ENCODE data around the gene MIB1.
"Not testable (repeated sequence)": the region's sequence is repeated elsewhere in the genome, so short reads cannot be mapped to it uniquely, and the experiment has no call there.

The MIB1 gene

GRCh38 chr18:21704603-21705364 is 35.8 kb upstream of the MIB1 start, which contains the start of gene ABHD3:
TSS of gene ABHD3 (minus strand) at chr18:21704774. CDS start at chr18:21704665, 109 bp downstream.
- H3K9me3 ChIP-seq (ENCODE audit: low read length), result no peaks in the 10 kb centered on the region
- peaks cover 47% of the 10 kb centered on the region for H3K36me3 ChIP-seq (ENCODE audit: insufficient read depth, low read length)
- H4K20me1 ChIP-seq (ENCODE audit: insufficient read depth, low read length), result no peaks in the 10 kb centered on the region
- H3K4me2 ChIP-seq (ENCODE audit: low read length), result peak within 1 kb of the TSS; percentile 94
- H3K4me1 ChIP-seq (ENCODE audit: insufficient read depth, low read length, severe bottlenecking), result peaks cover 37% of the 10 kb centered on the region
- no peaks in the 10 kb centered on the region for H3K9me2 ChIP-seq (ENCODE audit: low read depth, low read length)
- TF ChIP-seq, protein P1, sequence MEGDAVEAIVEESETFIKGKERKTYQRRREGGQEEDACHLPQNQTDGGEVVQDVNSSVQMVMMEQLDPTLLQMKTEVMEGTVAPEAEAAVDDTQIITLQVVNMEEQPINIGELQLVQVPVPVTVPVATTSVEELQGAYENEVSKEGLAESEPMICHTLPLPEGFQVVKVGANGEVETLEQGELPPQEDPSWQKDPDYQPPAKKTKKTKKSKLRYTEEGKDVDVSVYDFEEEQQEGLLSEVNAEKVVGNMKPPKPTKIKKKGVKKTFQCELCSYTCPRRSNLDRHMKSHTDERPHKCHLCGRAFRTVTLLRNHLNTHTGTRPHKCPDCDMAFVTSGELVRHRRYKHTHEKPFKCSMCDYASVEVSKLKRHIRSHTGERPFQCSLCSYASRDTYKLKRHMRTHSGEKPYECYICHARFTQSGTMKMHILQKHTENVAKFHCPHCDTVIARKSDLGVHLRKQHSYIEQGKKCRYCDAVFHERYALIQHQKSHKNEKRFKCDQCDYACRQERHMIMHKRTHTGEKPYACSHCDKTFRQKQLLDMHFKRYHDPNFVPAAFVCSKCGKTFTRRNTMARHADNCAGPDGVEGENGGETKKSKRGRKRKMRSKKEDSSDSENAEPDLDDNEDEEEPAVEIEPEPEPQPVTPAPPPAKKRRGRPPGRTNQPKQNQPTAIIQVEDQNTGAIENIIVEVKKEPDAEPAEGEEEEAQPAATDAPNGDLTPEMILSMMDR (IDR thresholded peaks at IDR 0.05; ENCODE audit: low read length), result peak; percentile 19; the same call in 1 of the 2 replicates
- TF ChIP-seq EZH2 (IDR thresholded peaks at IDR 0.05; ENCODE audit: borderline replicate concordance, low read length), result no peak
- peak within 1 kb of the TSS; percentile 86 for H3K4me3 ChIP-seq (ENCODE audit: low read depth, low read length, poor library complexity, severe bottlenecking)
- H3F3A ChIP-seq (ENCODE audit: insufficient read depth, low read length), result no peaks in the 10 kb centered on the region
- H3K27me3 ChIP-seq (ENCODE audit: insufficient read depth, low read length), result no peaks in the 10 kb centered on the region
- H3K9ac ChIP-seq (ENCODE audit: low read length), result peak within 1 kb of the TSS; percentile 83
- peaks cover 20% of the 10 kb centered on the region for H3K79me2 ChIP-seq (ENCODE audit: insufficient read depth, low read length)
- peak within 1 kb of the TSS; percentile 51; the same call in 1 of the 2 replicates for H2AFZ ChIP-seq (ENCODE audit: low read length)
- H3K27ac ChIP-seq (ENCODE audit: low read depth, low read length, poor library complexity, severe bottlenecking), result peak within 1 kb of the TSS; percentile 95

DNA sequence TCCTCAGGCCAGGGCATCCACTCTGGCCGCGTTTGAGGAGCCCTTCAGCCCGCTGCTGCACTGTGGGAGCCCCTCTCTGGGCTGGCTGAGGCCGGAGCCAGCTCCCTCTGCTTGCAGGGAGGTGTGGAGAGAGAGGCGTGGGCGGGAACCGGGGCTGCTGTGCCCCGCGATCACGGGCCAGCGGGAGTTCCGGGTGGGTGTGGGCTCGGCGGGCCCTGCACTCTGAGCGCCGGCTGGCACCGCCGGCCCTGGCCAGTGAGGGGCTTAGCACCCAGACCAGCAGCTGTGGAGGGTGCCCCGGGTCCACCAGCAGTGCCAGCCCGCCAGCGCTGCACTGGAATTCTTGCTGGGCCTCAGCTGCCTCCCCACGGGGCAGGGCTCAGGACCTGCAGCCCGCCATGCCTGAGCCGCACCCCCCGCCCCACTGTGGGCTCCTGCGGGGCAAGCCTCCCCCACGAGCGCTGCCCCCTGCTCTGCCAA is 34.2 kb upstream of the MIB1 start:
- Histone ChIP-seq H3K4me3 (ENCODE audit: low read depth, low read length, poor library complexity, severe bottlenecking) (no peak overlapping the region), H3K4me2 (ENCODE audit: low read length) (no peak overlapping the region)

GRCh38 chr18:21707130-21707529 is 33.5 kb upstream of the MIB1 start:
- not testable (repeated sequence) for H3K27ac ChIP-seq (ENCODE audit: low read depth, low read length, poor library complexity, severe bottlenecking); H3F3A ChIP-seq (ENCODE audit: insufficient read depth, low read length); H3K9me2 ChIP-seq (ENCODE audit: low read depth, low read length); H3K27me3 ChIP-seq (ENCODE audit: insufficient read depth, low read length); H2AFZ ChIP-seq (ENCODE audit: low read length); H3K4me3 ChIP-seq (ENCODE audit: low read depth, low read length, poor library complexity, severe bottlenecking); H3K4me2 ChIP-seq (ENCODE audit: low read length); H3K9ac ChIP-seq (ENCODE audit: low read length); H4K20me1 ChIP-seq (ENCODE audit: insufficient read depth, low read length); H3K9me3 ChIP-seq (ENCODE audit: low read length)
- Histone ChIP-seq H3K79me2 (ENCODE audit: insufficient read depth, low read length) (peaks cover 17% of the 10 kb centered on the region), H3K36me3 (ENCODE audit: insufficient read depth, low read length) (peaks cover 36% of the 10 kb centered on the region), H3K4me1 (ENCODE audit: insufficient read depth, low read length, severe bottlenecking) (peaks cover 20% of the 10 kb centered on the region)

More for the DNA sequence above, 34.2 kb upstream of the MIB1 start:
- TF ChIP-seq, protein P1 (IDR thresholded peaks at IDR 0.05; ENCODE audit: low read length), result no peak
- no peak for TF ChIP-seq EZH2 (IDR thresholded peaks at IDR 0.05; ENCODE audit: borderline replicate concordance, low read length)
- no peak overlapping the region for H3K27ac ChIP-seq (ENCODE audit: low read depth, low read length, poor library complexity, severe bottlenecking)
- H3K4me1 ChIP-seq (ENCODE audit: insufficient read depth, low read length, severe bottlenecking), result peaks cover 27% of the 10 kb centered on the region
- H3F3A ChIP-seq (ENCODE audit: insufficient read depth, low read length), result no peaks in the 10 kb centered on the region
- H3K9me2 ChIP-seq (ENCODE audit: low read depth, low read length), result no peaks in the 10 kb centered on the region
- H3K9me3 ChIP-seq (ENCODE audit: low read length), result no peaks in the 10 kb centered on the region
- no peaks in the 10 kb centered on the region for H4K20me1 ChIP-seq (ENCODE audit: insufficient read depth, low read length)
- peaks cover 36% of the 10 kb centered on the region for H3K36me3 ChIP-seq (ENCODE audit: insufficient read depth, low read length)
- H3K27me3 ChIP-seq (ENCODE audit: insufficient read depth, low read length), result no peaks in the 10 kb centered on the region
- no peak overlapping the region for H3K9ac ChIP-seq (ENCODE audit: low read length)
- H3K79me2 ChIP-seq (ENCODE audit: insufficient read depth, low read length), result peaks cover 20% of the 10 kb centered on the region
- no peak overlapping the region for H2AFZ ChIP-seq (ENCODE audit: low read length)

Measured in OCI-LY1 (cell line).